IMR-90 (cell line): Measurements from ENCODE around the gene ORM1. TPM values are rescaled to one million over a fixed set of nuclear protein-coding genes. Genes with fewer than 3 reads are reported as not detected.

Source experiments
- ATAC-seq: fragments of 200-7000 bp; cut with Tn5 transposase; 2 replicates; pipeline ENCODE4 v1.9.1; 2020; ENCODE audit warnings: low read depth, mild to moderate bottlenecking, moderate library complexity
- BruUV-seq: library from RNA; stranded (reverse); fragments of 400-500 nt; replicated peaks from 2 replicates; lab custom pipeline; 2021; lab: Mats Ljungman, UMichigan
- CTCF ChIA-PET: fragments of 300-600 bp; formaldehyde crosslinking; extraction: SDS; loops from one replicate; lab custom pipeline; 2021; ENCODE audit warnings: antibody characterized with exemption; lab: Yijun Ruan, JAX
- POLR2A ChIA-PET: fragments of 300-600 bp; sonication (Branson Sonifier 250); formaldehyde crosslinking; loops from one replicate; lab custom pipeline; 2022; ENCODE audit warnings: antibody characterized with exemption; ENCODE audit not compliant: unreplicated experiment; lab: Charles Lee
- DNase-seq: peaks from one replicate; pipeline ENCODE4 v3.0.0; 2013
- H2AFZ ChIP-seq: replicated peaks from 2 replicates; pipeline ENCODE3; 2013; ENCODE audit warnings: low read length, mild to moderate bottlenecking; ENCODE audit not compliant: poor library complexity
- H2AK5ac ChIP-seq: 2 replicates; pipeline ENCODE4 v1.6.1; 2013; ENCODE audit warnings: low read depth, low read length, inconsistent platforms
- H2AK9ac ChIP-seq: replicated peaks from 2 replicates; pipeline ENCODE3; 2013; ENCODE audit warnings: mild to moderate bottlenecking, low read depth, low read length, moderate library complexity; ENCODE audit not compliant: poor library complexity
- H2BK120ac ChIP-seq: 2 replicates; pipeline ENCODE4 v1.6.1; 2013; ENCODE audit warnings: low read depth, low read length, inconsistent platforms
- H2BK15ac ChIP-seq: 3 replicates; pipeline ENCODE4 v1.6.1; 2013; ENCODE audit warnings: low read depth, low read length, inconsistent platforms
- H2BK20ac ChIP-seq: 2 replicates; pipeline ENCODE4 v1.6.1; 2013; ENCODE audit warnings: low read depth, mild to moderate bottlenecking, inconsistent platforms, low read length, moderate library complexity
- H2BK5ac ChIP-seq: 2 replicates; pipeline ENCODE4 v1.6.1; 2013; ENCODE audit warnings: mild to moderate bottlenecking, low read depth, low read length, inconsistent platforms; ENCODE audit not compliant: poor library complexity, severe bottlenecking
- H3K14ac ChIP-seq: replicated peaks from 2 replicates; pipeline ENCODE4 v1.6.1; 2013; ENCODE audit warnings: low read depth, low read length, inconsistent platforms
- H3K18ac ChIP-seq: 2 replicates; pipeline ENCODE4 v1.6.1; 2013; ENCODE audit warnings: low read depth, low read length, control low read depth
- H3K23ac ChIP-seq: 2 replicates; pipeline ENCODE4 v1.6.1; 2013; ENCODE audit warnings: low read depth, low read length, inconsistent platforms
- H3K27ac ChIP-seq: 2 replicates; pipeline ENCODE4 v1.5.1; 2013; ENCODE audit warnings: mild to moderate bottlenecking, control low read depth, low read length; ENCODE audit not compliant: insufficient read depth
- H3K27me3 ChIP-seq: 2 replicates; pipeline ENCODE4 v1.6.1; 2013; ENCODE audit warnings: low read length; ENCODE audit not compliant: control insufficient read depth, insufficient read depth
- H3K36me3 ChIP-seq: 2 replicates; pipeline ENCODE4 v1.6.1; 2013; ENCODE audit warnings: low read length, mixed read lengths; ENCODE audit not compliant: control insufficient read depth, insufficient read depth
- H3K4ac ChIP-seq: 2 replicates; pipeline ENCODE4 v1.6.1; 2013; ENCODE audit warnings: low read depth, low read length, inconsistent platforms
- H3K4me1 ChIP-seq: 2 replicates; pipeline ENCODE4 v1.6.1; 2013; ENCODE audit warnings: low read length, mixed read lengths; ENCODE audit not compliant: control insufficient read depth, insufficient read depth
- H3K4me2 ChIP-seq: 2 replicates; pipeline ENCODE4 v1.6.1; 2013; ENCODE audit warnings: low read depth, mild to moderate bottlenecking, control low read depth, low read length, moderate library complexity
- H3K4me3 ChIP-seq: 2 replicates; pipeline ENCODE4 v1.5.1; 2013; ENCODE audit warnings: low read depth, mild to moderate bottlenecking, control low read depth, low read length, moderate library complexity; ENCODE audit not compliant: insufficient read depth
- H3K56ac ChIP-seq: 2 replicates; pipeline ENCODE4 v1.6.1; 2013; ENCODE audit warnings: low read length, inconsistent platforms; ENCODE audit not compliant: insufficient read depth; ENCODE audit errors: extremely low read depth
- H3K79me1 ChIP-seq, 2 experiments: 2 replicates each; pipeline ENCODE4 v1.6.1; 2013; ENCODE audit warnings: low read length in 2 of 2, inconsistent platforms in 1 of 2, low read depth in 1 of 2
- H3K9ac ChIP-seq: 2 replicates; pipeline ENCODE4 v1.6.1; 2013; ENCODE audit warnings: low read depth, low read length, control low read depth
- H3K9me1 ChIP-seq: 2 replicates; pipeline ENCODE4 v1.6.1; 2013; ENCODE audit warnings: low read length, inconsistent platforms; ENCODE audit not compliant: insufficient read depth
- H3K9me3 ChIP-seq: 2 replicates; pipeline ENCODE4 v1.6.1; 2013; ENCODE audit warnings: low read length; ENCODE audit not compliant: control insufficient read depth, insufficient read depth
- H4K20me1 ChIP-seq: 2 replicates; pipeline ENCODE4 v1.6.1; 2013; ENCODE audit warnings: low read length, inconsistent platforms; ENCODE audit not compliant: insufficient read depth
- H4K5ac ChIP-seq: 2 replicates; pipeline ENCODE4 v1.6.1; 2013; ENCODE audit warnings: mild to moderate bottlenecking, low read depth, low read length, control low read depth
- H4K8ac ChIP-seq, 2 experiments: 2 replicates each; pipeline ENCODE4 v1.6.1; 2013; ENCODE audit warnings: low read depth in 2 of 2, low read length in 2 of 2, control low read depth in 1 of 2, inconsistent platforms in 1 of 2
- H4K91ac ChIP-seq: 2 replicates; pipeline ENCODE4 v1.6.1; 2013; ENCODE audit warnings: low read depth, low read length, inconsistent platforms; ENCODE audit not compliant: insufficient read depth
- FOS ChIP-seq: fragments of 150-350 bp; IDR thresholded peaks from 2 replicates; pipeline ENCODE4 v1.6.1; 2016; ENCODE audit warnings: low read depth, low read length
- MAFK ChIP-seq: IDR thresholded peaks from 2 replicates; pipeline ENCODE4 v1.6.1; 2012; ENCODE audit warnings: low read depth, low read length, improper control_type of control experiment
- MAZ ChIP-seq: IDR thresholded peaks from 2 replicates; pipeline ENCODE4 v1.6.1; 2012; ENCODE audit warnings: low read depth, mild to moderate bottlenecking, low read length, improper control_type of control experiment, moderate library complexity, borderline replicate concordance
- MXI1 ChIP-seq: IDR thresholded peaks from 2 replicates; pipeline ENCODE4 v1.6.1; 2012; ENCODE audit warnings: low read depth, mild to moderate bottlenecking, low read length, moderate library complexity, borderline replicate concordance
- NFE2L2 ChIP-seq: fragments of 150-350 bp; IDR thresholded peaks from 2 replicates; pipeline ENCODE4 v1.6.1; 2016; ENCODE audit warnings: low read depth, mild to moderate bottlenecking, low read length
- POLR2A ChIP-seq: IDR thresholded peaks from 2 replicates; pipeline ENCODE4 v1.6.1; 2012; ENCODE audit warnings: mild to moderate bottlenecking, low read depth, low read length
- RAD21 ChIP-seq: IDR thresholded peaks from 2 replicates; pipeline ENCODE4 v1.6.1; 2012; ENCODE audit warnings: low read length, improper control_type of control experiment
- RFX5 ChIP-seq: IDR thresholded peaks from 2 replicates; pipeline ENCODE4 v1.8.0; 2012; ENCODE audit warnings: low read depth, mild to moderate bottlenecking, low read length, moderate library complexity
- SMC3 ChIP-seq: fragments of 150-350 bp; IDR thresholded peaks from 2 replicates; pipeline ENCODE4 v1.6.1; 2016; ENCODE audit warnings: low read depth, mild to moderate bottlenecking, antibody characterized with exemption, low read length, moderate library complexity
- WGBS, 2 experiments: methylation state at CpG; one replicate each; pipeline versions ENCODE4 v1.1.5 to v1.1.7; 2013; ENCODE audit warnings: missing lambda C conversion rate in 2 of 2; ENCODE audit not compliant: insufficient read length in 1 of 2; ENCODE audit errors: extremely low coverage in 2 of 2; 5-methylcytosine and 5-hydroxymethylcytosine counted together
- dilution Hi-C: fragments of 300-500 bp; cut with HindIII; formaldehyde crosslinking; loops from one replicate; pipeline ENCODE4 v1.14.3; 2018; ENCODE audit warnings: low sequenced_read_pairs; ENCODE audit not compliant: unreplicated experiment
- in situ Hi-C: fragments of 300-500 bp; cut with MboI; formaldehyde crosslinking; loops from 3 replicates; pipeline ENCODE4 v1.14.3; 2019; ENCODE audit warnings: low sequenced_read_pairs, inconsistent platforms, mixed read lengths
- intact Hi-C: fragments of 100-400 bp; cut with micrococcal nuclease; formaldehyde crosslinking; loops from 2 replicates; pipeline ENCODE4 v1.10.0; 2022
- polyA plus RNA-seq, 3 experiments: library from polyadenylated mRNA; depleted of rRNA; stranded (reverse); fragments of >200 nt; gene quantifications; 2 replicates each; pipeline ENCODE4 v1.2.3, GENCODE V29; 2012; ENCODE audit warnings: low replicate concordance in 1 of 3
- total RNA-seq: library from RNA; depleted of rRNA; stranded (reverse); fragments of >200 nt; gene quantifications from 2 replicates; pipeline ENCODE4 v1.2.3, GENCODE V29; 2012
- TF ChIP-seq, protein P1 (sequence below): fragments of 150-350 bp; IDR thresholded peaks from 2 replicates; pipeline ENCODE4 v1.6.1; 2016; ENCODE audit warnings: low read depth, mild to moderate bottlenecking, low read length, moderate library complexity, borderline replicate concordance
- TF ChIP-seq, protein P2 (sequence below): conservative IDR thresholded peaks from 2 replicates; pipeline ENCODE4 v1.5.1; 2012; ENCODE audit warnings: mild to moderate bottlenecking, low read depth, low read length, improper control_type of control experiment
- TF ChIP-seq, protein P3 (sequence below): fragments of 150-350 bp; IDR thresholded peaks from 2 replicates; pipeline ENCODE4 v1.6.1; 2017; ENCODE audit warnings: mild to moderate bottlenecking, antibody characterized with exemption, low read length, low read depth

Gene ORM1
- total and polyA plus RNA-seq, 2 of the 4 experiments (the other 2 are of a cell fraction): 0.18 TPM; not detected in 1

DNA sequence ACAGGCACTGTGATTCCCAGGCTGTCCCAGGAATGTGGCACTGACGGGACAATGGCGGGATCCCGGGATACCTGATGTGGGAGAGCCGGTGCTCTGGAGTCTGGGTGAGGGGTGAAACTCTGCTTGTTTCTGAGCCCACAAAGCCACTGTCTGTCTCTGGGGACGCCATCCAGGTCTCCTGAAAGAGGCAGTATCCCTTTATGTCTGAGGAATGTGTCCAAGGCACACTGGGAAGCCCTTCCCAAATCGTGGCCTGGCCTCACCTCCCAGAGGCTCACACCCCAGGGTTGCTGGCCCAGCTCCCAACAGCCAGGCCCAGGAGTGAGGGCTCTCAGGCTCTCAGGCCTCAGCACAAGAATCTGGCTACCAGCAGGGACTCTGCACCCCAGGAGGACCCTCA, 33.9 kb downstream of the ORM1 start:
- Histone ChIP-seq H3K4me2 (no peak overlapping the region), H4K20me1 (no peaks in the 10 kb centered on the region), H2AK5ac (no peak overlapping the region), H2AK9ac (no peak overlapping the region), H3K27me3 (no peaks in the 10 kb centered on the region), H4K91ac (no peak overlapping the region), H2BK20ac (no peak overlapping the region), H3K18ac (no peak overlapping the region), H3K4ac (no peak overlapping the region), H2BK15ac (no peak overlapping the region), H3K79me1 (no peaks in the 10 kb centered on the region; a peak in 1 of 4 replicates), H4K5ac (no peak overlapping the region), H3K9me1 (no peaks in the 10 kb centered on the region), H3K14ac (no peak overlapping the region), H3K56ac (no peak overlapping the region), H3K4me1 (peaks cover 2% of the 10 kb centered on the region; the same call in 1 of the 2 replicates), H3K9ac (no peak overlapping the region), H2BK5ac (no peak overlapping the region), H3K4me3 (no peak overlapping the region), H2AFZ (no peak overlapping the region), H3K23ac (no peak overlapping the region), H3K27ac (no peak overlapping the region), H4K8ac (no peak overlapping the region), H3K9me3 (no peaks in the 10 kb centered on the region), H2BK120ac (no peak overlapping the region), H3K36me3 (peaks cover 60% of the 10 kb centered on the region)
- ChIA-PET CTCF (no interaction called here), POLR2A (no interaction called here)
- no TSS peak for BruUV-seq
- ATAC-seq (no peak), DNase-seq (no peak)
- dilution Hi-C loops (no loop called here), intact Hi-C loops (no loop called here), in situ Hi-C loops (no loop called here)
- TF ChIP-seq MAFK: no peak
- TF ChIP-seq POLR2A: no peak
- TF ChIP-seq, protein P1, sequence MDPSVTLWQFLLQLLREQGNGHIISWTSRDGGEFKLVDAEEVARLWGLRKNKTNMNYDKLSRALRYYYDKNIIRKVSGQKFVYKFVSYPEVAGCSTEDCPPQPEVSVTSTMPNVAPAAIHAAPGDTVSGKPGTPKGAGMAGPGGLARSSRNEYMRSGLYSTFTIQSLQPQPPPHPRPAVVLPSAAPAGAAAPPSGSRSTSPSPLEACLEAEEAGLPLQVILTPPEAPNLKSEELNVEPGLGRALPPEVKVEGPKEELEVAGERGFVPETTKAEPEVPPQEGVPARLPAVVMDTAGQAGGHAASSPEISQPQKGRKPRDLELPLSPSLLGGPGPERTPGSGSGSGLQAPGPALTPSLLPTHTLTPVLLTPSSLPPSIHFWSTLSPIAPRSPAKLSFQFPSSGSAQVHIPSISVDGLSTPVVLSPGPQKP: no peak
- TF ChIP-seq FOS: no peak
- TF ChIP-seq, protein P2, sequence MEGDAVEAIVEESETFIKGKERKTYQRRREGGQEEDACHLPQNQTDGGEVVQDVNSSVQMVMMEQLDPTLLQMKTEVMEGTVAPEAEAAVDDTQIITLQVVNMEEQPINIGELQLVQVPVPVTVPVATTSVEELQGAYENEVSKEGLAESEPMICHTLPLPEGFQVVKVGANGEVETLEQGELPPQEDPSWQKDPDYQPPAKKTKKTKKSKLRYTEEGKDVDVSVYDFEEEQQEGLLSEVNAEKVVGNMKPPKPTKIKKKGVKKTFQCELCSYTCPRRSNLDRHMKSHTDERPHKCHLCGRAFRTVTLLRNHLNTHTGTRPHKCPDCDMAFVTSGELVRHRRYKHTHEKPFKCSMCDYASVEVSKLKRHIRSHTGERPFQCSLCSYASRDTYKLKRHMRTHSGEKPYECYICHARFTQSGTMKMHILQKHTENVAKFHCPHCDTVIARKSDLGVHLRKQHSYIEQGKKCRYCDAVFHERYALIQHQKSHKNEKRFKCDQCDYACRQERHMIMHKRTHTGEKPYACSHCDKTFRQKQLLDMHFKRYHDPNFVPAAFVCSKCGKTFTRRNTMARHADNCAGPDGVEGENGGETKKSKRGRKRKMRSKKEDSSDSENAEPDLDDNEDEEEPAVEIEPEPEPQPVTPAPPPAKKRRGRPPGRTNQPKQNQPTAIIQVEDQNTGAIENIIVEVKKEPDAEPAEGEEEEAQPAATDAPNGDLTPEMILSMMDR: no peak
- no peak for TF ChIP-seq MAZ
- no peak for TF ChIP-seq SMC3
- TF ChIP-seq RFX5: no peak
- TF ChIP-seq NFE2L2: no peak
- TF ChIP-seq, protein P3, sequence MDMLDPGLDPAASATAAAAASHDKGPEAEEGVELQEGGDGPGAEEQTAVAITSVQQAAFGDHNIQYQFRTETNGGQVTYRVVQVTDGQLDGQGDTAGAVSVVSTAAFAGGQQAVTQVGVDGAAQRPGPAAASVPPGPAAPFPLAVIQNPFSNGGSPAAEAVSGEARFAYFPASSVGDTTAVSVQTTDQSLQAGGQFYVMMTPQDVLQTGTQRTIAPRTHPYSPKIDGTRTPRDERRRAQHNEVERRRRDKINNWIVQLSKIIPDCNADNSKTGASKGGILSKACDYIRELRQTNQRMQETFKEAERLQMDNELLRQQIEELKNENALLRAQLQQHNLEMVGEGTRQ: no peak
- no peak for TF ChIP-seq MXI1
- no peak for TF ChIP-seq RAD21
- no CpG with 5 or more reads among the region's 6 CpGs for WGBS, 2 experiments
